ENCODE measurements around the gene DCLK2. TPM values are rescaled to one million over a fixed set of nuclear protein-coding genes. Genes with fewer than 3 reads are reported as not detected.
"Not testable (repeated sequence)": the region's sequence is repeated elsewhere in the genome, so short reads cannot be mapped to it uniquely, and the experiment has no call there.

Gene DCLK2
- total RNA-seq, 1 donor from 2014 or later = 12.6 TPM

DNA sequence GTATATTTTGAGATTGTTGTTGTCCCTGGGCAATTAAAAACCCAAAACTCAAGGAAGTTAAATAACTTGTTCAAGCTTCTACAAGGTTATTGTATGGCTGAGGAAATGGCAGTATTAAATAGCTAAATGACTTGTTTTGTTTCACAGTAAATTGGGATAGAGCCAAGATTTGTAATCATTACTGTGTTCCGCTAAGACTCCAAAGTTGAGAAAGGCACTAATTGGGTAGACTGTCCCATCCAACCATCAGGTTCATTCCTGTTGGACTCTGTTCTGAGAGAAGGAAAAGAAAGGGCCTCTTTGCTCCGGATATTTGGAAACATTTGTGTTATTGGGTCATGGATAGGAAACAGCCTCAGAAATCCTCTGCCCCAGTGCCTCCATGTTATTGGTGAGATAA lies 82.2 kb downstream of the DCLK2 start:
- H3K27me3 Mint-ChIP-seq (ENCODE audit: unreplicated experiment) = no peaks in the 10 kb centered on the region
- H3K9me3 Mint-ChIP-seq (ENCODE audit: unreplicated experiment) = no peaks in the 10 kb centered on the region
- H3K4me3 Mint-ChIP-seq (ENCODE audit: unreplicated experiment) = no peak overlapping the region
- no peak for DNase-seq (ENCODE audit: extremely low spot score, unreplicated experiment)
- peaks cover 9% of the 10 kb centered on the region for H3K4me1 Mint-ChIP-seq (ENCODE audit: unreplicated experiment)
- no peak overlapping the region for H3K27ac Mint-ChIP-seq (ENCODE audit: unreplicated experiment)
- no peaks in the 10 kb centered on the region for H3K36me3 Mint-ChIP-seq (ENCODE audit: unreplicated experiment)
- TF ChIP-seq, protein P1, sequence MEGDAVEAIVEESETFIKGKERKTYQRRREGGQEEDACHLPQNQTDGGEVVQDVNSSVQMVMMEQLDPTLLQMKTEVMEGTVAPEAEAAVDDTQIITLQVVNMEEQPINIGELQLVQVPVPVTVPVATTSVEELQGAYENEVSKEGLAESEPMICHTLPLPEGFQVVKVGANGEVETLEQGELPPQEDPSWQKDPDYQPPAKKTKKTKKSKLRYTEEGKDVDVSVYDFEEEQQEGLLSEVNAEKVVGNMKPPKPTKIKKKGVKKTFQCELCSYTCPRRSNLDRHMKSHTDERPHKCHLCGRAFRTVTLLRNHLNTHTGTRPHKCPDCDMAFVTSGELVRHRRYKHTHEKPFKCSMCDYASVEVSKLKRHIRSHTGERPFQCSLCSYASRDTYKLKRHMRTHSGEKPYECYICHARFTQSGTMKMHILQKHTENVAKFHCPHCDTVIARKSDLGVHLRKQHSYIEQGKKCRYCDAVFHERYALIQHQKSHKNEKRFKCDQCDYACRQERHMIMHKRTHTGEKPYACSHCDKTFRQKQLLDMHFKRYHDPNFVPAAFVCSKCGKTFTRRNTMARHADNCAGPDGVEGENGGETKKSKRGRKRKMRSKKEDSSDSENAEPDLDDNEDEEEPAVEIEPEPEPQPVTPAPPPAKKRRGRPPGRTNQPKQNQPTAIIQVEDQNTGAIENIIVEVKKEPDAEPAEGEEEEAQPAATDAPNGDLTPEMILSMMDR (IDR thresholded peaks at IDR 0.05) = no peak

DNA sequence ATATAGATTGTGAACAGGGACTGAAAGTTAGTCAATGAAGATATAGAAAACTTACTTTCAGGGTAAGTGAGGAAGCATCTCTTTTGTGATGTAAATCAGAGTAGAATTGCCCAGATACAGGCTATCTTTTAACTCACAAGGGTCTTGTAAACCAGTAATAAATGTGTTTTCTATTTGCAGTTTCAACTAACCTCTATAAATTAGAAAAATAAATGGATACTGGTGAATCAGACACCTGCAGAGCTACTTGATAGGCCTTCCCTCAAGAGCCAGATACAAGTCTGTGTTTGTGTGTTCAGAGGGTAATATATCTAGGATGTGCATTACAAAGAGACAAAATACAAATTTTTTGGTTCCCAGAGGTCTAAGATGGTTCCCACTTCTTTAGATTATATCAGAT lies 82.9 kb downstream of the DCLK2 start:
- H3K4me1 Mint-ChIP-seq (ENCODE audit: unreplicated experiment) = peaks cover 10% of the 10 kb centered on the region

DNA sequence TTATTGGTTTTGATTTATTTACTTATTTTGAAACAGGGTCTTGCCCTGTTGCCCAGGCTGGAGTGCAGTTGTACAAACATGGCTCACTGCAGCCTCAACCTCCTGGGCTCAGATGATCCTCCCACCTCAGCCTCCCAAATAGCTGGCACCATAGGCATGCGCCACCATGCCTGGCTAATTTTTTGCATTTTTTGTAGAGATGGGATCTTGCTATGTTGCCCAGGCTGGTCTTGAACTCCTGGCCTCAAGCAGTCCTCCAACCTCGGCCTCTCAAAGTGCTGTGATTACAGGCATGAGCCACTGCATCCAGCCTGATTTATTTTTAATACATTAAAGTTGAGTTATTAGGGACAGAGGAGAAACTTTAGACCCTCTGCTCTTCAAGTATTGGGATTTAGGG lies 83.8 kb downstream of the DCLK2 start:
- peaks cover 13% of the 10 kb centered on the region for H3K4me1 Mint-ChIP-seq (ENCODE audit: unreplicated experiment)
- H3K27ac Mint-ChIP-seq (ENCODE audit: unreplicated experiment); DNase-seq (ENCODE audit: extremely low spot score, unreplicated experiment): not testable (repeated sequence)

More for the DNA sequence above, 82.9 kb downstream of the DCLK2 start:
- Mint-ChIP-seq H3K27ac (ENCODE audit: unreplicated experiment) (no peak overlapping the region), H3K36me3 (ENCODE audit: unreplicated experiment) (peaks cover 4% of the 10 kb centered on the region), H3K4me3 (ENCODE audit: unreplicated experiment) (no peak overlapping the region), H3K9me3 (ENCODE audit: unreplicated experiment) (no peaks in the 10 kb centered on the region), H3K27me3 (ENCODE audit: unreplicated experiment) (no peaks in the 10 kb centered on the region)
- TF ChIP-seq, protein P1 (IDR thresholded peaks at IDR 0.05) = no peak
- DNase-seq (ENCODE audit: extremely low spot score, unreplicated experiment) = no peak

DNA sequence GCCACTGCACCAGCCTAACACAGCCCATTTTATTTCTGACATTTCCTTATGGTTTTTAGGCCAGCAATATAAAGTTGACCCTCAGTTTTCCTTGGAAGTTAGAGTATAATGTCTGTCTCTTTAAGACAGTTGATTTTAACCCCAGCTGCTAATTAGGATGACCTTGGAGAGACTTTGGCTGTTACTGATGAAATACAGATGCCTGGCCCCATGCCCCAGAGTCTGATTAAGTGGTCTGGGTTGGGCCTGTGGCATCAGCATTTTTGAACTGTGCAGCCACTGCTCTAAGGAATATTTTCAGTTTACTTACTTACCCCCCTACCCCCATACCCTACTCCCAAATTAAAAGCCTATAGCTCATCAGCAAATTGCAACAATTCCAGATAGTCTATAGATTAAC lies 85.8 kb downstream of the DCLK2 start:
- Mint-ChIP-seq H3K4me1 (ENCODE audit: unreplicated experiment) (peaks cover 19% of the 10 kb centered on the region), H3K27ac (ENCODE audit: unreplicated experiment) (no peak overlapping the region), H3K27me3 (ENCODE audit: unreplicated experiment) (no peaks in the 10 kb centered on the region), H3K36me3 (ENCODE audit: unreplicated experiment) (peaks cover 6% of the 10 kb centered on the region), H3K4me3 (ENCODE audit: unreplicated experiment) (no peak overlapping the region), H3K9me3 (ENCODE audit: unreplicated experiment) (no peaks in the 10 kb centered on the region)
- TF ChIP-seq, protein P1 (IDR thresholded peaks at IDR 0.05) = no peak
- no peak for DNase-seq (ENCODE audit: extremely low spot score, unreplicated experiment)

More for the DNA sequence above, 83.8 kb downstream of the DCLK2 start:
- H3K36me3 Mint-ChIP-seq (ENCODE audit: unreplicated experiment); H3K4me3 Mint-ChIP-seq (ENCODE audit: unreplicated experiment); H3K9me3 Mint-ChIP-seq (ENCODE audit: unreplicated experiment); H3K27me3 Mint-ChIP-seq (ENCODE audit: unreplicated experiment): not testable (repeated sequence)

DNA sequence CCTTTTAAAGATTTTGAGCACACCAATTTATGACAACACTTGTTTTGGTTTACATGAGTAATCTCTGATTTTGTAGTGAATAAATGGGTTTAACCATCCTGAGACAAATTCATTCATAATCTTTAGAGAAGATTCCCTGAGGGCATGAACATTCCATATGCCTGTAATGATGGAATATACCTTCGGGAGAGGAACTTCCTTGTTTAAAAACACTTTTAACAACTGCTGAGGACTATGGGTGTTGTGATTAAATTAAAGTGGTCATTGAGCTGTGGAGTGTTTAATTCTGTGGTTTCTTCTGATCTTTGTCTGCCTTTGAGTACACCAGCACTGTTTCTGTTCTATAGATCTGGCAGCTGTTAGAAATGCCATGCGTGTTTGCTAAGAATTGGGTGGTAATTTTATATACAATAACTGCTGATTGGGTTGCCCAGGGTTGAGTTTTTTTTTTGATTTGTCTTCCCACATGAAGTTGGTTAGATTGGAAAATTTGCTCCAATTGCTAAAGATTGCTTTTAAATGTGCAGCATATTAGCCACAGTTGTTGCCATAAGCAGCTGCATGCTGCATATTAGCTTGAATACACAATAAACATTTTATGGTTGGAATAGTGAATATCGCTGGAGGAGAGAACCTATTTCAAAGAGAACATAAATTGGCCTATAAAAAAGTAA lies 86.8 kb downstream of the DCLK2 start:
- Mint-ChIP-seq H3K36me3 (ENCODE audit: unreplicated experiment) (peaks cover 6% of the 10 kb centered on the region), H3K4me3 (ENCODE audit: unreplicated experiment) (no peak overlapping the region), H3K4me1 (ENCODE audit: unreplicated experiment) (peaks cover 19% of the 10 kb centered on the region), H3K27me3 (ENCODE audit: unreplicated experiment) (no peaks in the 10 kb centered on the region), H3K9me3 (ENCODE audit: unreplicated experiment) (no peaks in the 10 kb centered on the region), H3K27ac (ENCODE audit: unreplicated experiment) (peak overlapping the region; percentile 4)
- TF ChIP-seq, protein P1 (IDR thresholded peaks at IDR 0.05) = no peak
- DNase-seq (ENCODE audit: extremely low spot score, unreplicated experiment) = no peak
